ENCODE results near the gene MGAT4A.
"Not testable (repeated sequence)": the region's sequence is repeated elsewhere in the genome, so short reads cannot be mapped to it uniquely, and the experiment has no call there.

The MGAT4A gene

DNA sequence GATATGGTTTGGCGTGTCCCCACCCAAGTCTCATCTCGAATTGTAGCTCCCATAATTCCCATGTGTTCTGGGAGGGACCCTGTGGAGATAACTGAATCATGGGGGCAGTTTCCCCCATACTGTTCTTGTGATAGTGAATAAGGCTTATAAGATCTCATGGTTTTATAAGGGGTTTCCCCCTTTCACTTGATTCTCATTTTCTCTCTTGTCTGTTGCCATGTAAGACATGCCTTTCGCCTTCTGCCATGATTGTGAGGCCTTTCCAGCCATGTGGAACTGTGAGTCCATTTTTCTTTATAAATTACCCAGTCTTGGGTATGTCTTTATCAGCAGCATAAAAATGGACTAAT is 71.5 kb downstream of the MGAT4A start:
- DNase-seq, result not testable (repeated sequence)

DNA sequence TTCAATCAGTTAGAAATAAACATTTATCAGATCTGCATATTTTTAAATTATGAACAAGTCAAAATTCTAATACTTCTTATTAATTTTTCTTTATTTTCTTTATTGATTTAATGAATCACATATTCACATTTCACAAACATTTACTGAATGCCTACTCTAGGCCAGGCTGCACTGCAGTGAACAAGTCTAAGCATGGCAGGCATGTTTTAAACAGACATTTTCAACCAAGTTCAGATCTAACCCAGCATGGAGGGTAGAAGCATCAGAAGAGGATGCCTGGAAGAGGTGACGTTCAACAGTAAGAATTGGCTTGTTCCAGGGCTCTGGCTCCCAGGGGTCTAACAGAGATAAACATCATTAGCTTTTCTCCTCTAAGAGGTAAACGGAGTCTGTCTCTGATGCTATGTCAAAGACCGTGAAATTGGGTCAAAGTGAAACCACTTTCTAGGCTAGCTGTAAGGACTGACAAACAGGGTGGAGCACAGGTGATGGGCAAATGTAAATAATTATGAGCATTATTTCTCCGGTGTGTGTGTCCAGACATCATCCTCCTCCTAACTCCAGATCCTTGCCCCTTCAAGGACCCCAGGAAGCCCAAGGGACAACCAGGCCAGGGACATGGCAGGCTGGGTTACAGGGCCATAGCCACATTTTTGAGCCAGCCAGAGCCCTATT is 72.0 kb downstream of the MGAT4A start:
- DNase-seq, result no peak

DNA sequence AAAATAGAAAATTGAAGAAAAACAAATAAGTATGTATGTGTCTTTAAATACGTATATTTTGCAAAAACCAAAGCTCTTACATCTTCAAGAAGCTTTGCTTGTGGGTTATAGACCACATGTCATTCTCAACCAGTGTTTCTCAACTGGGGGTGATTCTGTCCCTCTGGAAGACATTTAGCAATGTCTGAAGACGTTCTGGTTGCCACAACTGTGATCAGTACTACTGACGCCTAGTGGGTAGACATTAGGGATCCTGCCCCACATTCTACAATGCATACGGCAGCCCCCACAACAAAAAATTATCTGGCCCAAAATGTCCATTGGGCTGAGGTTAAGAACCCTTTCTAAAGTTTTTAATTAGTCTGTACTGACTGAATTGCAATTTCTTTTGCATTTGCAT is 74.1 kb downstream of the MGAT4A start:
- DNase-seq, result no peak

DNA sequence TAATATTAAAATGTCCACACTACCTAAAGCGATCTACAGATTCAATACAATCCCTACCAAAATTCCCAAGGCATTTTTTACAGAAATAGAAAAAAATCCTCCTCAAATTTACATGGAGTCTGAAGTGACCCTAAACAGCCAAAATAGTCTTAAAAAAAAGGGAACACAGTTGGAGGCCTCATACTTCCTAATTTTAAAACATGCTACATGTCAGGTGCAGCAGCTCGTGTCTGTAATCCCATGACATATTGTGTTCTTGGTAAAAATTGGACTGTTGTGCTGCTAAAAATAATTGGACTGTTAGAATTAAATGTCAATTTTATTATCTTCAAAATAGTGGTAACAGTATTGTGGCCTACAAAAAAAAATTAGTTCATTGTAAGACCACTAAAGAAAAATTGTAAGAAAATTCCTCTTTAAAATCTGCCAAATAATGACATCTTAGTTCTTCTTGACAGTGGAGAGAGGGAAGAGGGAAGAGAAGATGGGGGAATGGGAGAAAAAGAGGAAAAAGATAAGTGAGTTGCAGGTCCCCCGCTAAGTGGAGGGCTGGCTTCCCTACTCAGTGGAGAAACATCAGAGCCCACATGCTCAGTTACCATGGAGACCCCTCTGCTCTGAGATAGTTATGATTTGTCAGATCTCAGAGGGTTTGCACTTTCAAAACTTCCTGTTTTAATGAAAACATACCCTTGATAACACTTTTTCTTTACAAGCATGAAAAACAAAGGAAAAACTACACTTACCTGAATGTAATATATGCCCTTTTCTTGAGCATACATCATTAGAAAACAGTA is 76.0 kb downstream of the MGAT4A start:
- DNase-seq, result peak in 1 of 56 donors; percentile 5

- no peak for DNase-seq
These were observed 79.9 kb downstream of the MGAT4A start for GRCh38 chr2:98650998-98651397.

- no peak for DNase-seq
These were observed 80.9 kb downstream of the MGAT4A start for GRCh38 chr2:98649992-98650375.

GRCh38 chr2:98649135-98649991 is 81.6 kb downstream of the MGAT4A start:
- peak in 54 of 56 donors; percentile 5 to 91 (median 70) for DNase-seq

- no peak for DNase-seq
These were observed 82.5 kb downstream of the MGAT4A start for GRCh38 chr2:98648451-98648850.

GRCh38 chr2:98647636-98648035 is 83.3 kb downstream of the MGAT4A start:
- no peak for DNase-seq

- DNase-seq, result no peak
These were observed 87.3 kb downstream of the MGAT4A start for GRCh38 chr2:98643496-98644100.

DNA sequence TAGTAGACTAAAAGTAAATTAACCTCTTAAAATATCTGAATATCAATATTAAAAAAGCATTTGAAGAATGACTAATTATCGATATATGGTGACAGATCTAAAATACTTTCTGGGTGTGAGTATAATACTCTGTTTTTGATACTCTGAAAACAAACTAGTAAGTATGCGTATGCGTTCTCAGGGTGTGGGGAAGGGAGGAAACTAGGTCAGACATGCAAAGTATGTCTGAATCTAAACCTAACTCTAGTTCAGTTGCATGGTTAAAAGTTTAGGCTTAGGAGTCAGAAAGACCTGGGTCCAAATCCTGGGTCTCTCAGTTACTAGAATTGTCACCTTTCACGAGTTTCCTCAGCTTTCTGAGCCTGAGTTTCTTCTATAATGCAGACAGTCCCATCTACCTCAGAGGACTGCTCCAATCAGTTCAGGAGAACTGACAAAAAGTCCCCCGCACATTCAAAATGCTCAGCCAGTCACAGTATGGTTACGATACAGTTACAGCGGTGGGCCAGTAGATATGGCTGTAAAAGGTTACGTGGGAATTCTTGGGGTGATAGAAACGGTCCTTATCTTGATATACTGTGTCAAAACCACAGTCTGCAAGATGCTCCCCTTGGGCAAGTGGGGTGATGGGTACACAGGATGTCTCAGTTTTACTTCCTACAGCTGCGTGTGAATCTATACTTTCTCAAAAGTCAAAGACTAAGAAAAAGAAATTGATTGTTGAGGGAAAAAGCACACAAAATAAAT is 93.4 kb downstream of the MGAT4A start:
- DNase-seq, result no peak

DNA sequence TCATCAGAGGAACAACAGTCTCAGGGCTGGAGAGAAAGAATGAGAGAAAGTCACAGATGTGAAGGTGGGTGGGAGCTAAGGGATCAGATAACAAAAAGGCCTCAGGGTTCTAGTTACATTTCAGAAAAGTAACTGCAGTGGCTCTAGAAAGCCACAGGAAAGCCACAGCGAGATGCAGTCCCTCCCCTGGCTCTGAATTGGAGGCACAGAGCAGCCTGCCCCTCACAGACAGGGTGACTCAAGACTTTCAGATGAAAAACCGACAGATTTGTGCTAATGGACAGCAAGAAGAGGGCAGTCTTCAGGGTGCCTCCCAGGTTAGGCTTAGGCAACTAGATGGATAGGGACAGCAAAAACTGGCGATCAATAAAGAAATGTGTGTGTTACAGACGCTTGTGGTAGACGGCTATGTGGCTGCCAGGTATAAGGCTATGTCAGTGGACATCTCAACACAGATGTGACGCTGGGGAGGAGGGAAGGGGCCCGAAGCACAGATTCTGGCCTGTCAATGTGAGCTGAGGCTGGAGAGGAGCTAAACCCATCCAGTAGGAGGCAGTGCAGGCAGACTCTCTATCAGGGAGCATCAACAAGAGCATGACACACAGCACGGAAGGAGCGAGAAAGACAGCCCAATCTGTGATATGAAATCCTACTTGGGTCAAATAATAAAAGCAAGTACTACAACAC is 96.4 kb downstream of the MGAT4A start:
- no peak for DNase-seq

- DNase-seq, result no peak
These were observed 98.6 kb downstream of the MGAT4A start for GRCh38 chr2:98632351-98632750.

GRCh38 chr2:98623657-98624056 is 107.3 kb downstream of the MGAT4A start:
- DNase-seq, result peak in 4 of 56 donors; percentile 5 to 13 (median 8)

GRCh38 chr2:98617149-98617548 is 113.8 kb downstream of the MGAT4A start:
- DNase-seq, result no peak

GRCh38 chr2:98615481-98615880 is 115.5 kb downstream of the MGAT4A start:
- no peak for DNase-seq

GRCh38 chr2:98614024-98614739 is 116.8 kb downstream of the MGAT4A start:
- no peak for DNase-seq

DNA sequence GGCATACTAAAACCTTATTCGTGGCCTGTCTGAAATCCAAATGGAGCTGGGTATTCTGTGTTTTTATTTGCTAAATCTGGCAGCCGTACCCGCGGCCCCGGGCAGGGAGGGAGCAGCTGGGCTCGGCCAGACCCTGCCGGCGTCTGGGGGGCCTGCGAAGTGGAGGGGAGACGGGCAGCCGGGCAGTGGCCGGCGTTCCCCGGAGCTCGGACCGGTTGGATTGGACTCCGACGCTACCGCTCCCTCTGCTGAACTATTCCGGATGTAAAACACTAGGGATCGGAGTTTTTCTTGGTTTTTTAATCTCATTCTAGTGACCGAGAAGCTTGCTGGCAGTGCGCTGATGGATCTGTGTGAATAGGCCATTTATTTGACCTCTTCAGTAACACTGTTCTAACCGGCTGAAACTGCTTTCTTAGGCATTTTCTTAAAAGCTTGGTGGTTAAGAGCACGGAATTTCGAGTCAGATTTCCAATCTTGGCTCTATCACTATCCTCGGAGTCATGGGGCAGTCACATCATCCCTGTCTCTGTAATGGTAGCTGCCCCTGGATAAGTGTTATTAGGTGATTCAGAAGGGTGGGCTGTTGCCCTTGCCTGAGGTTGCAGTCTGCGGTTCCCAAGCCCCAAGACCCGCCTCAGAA is 121.8 kb downstream of the MGAT4A start:
- DNase-seq, result peak in 6 of 56 donors; percentile 26 to 59 (median 41)

Measured in nucleus accumbens (tissue), 56 donors.